ENCODE measurements around the gene THSD7A.

DNA sequence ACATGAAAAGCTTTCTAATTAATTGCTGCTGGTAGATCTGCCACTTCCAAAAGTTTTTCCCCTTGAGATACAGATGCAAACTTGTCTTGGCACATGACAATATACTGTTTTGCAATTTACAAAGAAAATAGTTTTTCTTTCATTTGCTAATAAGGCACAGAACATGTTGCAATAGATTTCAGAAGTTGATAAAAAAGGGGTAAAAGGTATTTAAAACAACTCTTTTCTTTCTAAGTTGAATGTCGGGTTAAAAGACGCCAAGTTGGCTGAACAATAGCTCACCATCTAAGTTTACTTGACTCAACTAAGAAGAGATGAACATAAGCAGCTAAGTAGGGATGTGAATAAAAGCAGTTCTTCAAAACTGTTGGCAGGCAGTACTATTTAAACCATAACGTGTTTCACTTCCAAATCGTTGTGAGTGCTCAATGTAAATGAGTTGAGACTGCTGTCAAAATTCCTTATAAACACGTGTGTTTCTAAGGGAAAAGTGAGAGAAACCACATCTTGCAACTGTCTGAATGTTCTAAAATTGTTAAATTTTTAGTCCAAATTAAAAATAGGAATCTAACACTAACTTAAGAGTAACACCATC lies 14.5 kb upstream of the THSD7A start:
- TF ChIP-seq ZNF671 (CRISPR knock-in tag; IDR thresholded peaks at IDR 0.05) (no peak), ESRRA (CRISPR knock-in tag; IDR thresholded peaks at IDR 0.05; ENCODE audit: borderline replicate concordance) (no peak)
- TF ChIP-seq, protein P1, sequence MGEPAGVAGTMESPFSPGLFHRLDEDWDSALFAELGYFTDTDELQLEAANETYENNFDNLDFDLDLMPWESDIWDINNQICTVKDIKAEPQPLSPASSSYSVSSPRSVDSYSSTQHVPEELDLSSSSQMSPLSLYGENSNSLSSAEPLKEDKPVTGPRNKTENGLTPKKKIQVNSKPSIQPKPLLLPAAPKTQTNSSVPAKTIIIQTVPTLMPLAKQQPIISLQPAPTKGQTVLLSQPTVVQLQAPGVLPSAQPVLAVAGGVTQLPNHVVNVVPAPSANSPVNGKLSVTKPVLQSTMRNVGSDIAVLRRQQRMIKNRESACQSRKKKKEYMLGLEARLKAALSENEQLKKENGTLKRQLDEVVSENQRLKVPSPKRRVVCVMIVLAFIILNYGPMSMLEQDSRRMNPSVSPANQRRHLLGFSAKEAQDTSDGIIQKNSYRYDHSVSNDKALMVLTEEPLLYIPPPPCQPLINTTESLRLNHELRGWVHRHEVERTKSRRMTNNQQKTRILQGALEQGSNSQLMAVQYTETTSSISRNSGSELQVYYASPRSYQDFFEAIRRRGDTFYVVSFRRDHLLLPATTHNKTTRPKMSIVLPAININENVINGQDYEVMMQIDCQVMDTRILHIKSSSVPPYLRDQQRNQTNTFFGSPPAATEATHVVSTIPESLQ (CRISPR knock-in tag; IDR thresholded peaks at IDR 0.05) = no peak
